ENCODE results near the gene NOC4L.

DNA sequence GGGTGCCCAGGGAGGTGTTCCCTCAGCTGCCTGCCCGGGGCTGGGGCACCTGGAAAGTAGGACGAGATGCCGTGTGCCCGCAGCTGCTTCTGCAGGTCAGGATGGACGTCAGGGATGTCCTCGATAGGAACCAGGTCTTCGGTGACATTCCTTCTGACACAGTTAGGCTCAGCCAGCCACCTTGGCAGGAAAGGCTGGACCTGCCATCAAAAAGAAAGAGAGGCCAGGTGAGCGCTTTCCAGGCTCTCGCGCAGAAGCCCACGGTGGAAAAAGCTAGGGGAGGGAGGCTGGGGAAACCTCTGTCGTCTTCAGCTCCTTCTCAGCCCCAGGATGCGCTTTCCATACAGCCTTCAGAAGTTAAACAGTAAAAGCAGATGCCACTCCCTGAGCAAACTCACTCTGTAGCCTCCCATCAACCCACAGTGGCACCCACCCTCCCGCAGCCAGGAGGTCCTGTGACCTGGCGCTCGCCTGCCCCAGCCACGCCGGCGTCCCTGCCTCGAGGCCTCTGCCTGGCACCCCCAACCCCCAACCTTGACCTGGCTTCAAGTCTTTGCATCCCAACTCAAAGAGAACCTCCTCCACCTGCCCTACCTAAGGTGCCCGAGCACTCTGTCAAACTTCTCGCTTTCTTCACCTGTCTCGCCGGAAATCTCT lies 1.4 kb upstream of the NOC4L start:
- no peak for TF ChIP-seq YY1 (IDR thresholded peaks at IDR 0.05; ENCODE audit: insufficient read depth, insufficient read length)
- no peak for TF ChIP-seq ZNF274 (IDR thresholded peaks at IDR 0.05; ENCODE audit: low read depth, low read length)

Measured in NT2/D1 (cell line).